Epithelial cell of proximal tubule (primary cell): Measurements from ENCODE around the gene SPECC1L. TPM values are rescaled to one million over a fixed set of nuclear protein-coding genes. Genes with fewer than 3 reads are reported as not detected.

Experiments used
- DNase-seq: peaks from one replicate; pipeline ENCODE4 v3.0.0-alpha.2; 2011; ENCODE audit warnings: low read depth
- H3K4me3 ChIP-seq: 2 replicates; pipeline ENCODE4 v1.5.1; 2011; ENCODE audit warnings: low read depth, mild to moderate bottlenecking, low read length
- total RNA-seq: library from RNA; depleted of rRNA; stranded (reverse); fragments of >200 nt; gene quantifications from 2 replicates; pipeline ENCODE4 v1.2.3, GENCODE V29; 2015
- TF ChIP-seq, protein P1 (sequence below): conservative IDR thresholded peaks from 2 replicates; pipeline ENCODE4 v1.5.1; 2012; ENCODE audit warnings: low read depth, mild to moderate bottlenecking, low read length

SPECC1L gene
- total RNA-seq, 1 donor from 2014 or later = 22.7 TPM

GRCh38 chr22:24407884-24408283, 137.3 kb downstream of the SPECC1L start:
- TF ChIP-seq, protein P1, sequence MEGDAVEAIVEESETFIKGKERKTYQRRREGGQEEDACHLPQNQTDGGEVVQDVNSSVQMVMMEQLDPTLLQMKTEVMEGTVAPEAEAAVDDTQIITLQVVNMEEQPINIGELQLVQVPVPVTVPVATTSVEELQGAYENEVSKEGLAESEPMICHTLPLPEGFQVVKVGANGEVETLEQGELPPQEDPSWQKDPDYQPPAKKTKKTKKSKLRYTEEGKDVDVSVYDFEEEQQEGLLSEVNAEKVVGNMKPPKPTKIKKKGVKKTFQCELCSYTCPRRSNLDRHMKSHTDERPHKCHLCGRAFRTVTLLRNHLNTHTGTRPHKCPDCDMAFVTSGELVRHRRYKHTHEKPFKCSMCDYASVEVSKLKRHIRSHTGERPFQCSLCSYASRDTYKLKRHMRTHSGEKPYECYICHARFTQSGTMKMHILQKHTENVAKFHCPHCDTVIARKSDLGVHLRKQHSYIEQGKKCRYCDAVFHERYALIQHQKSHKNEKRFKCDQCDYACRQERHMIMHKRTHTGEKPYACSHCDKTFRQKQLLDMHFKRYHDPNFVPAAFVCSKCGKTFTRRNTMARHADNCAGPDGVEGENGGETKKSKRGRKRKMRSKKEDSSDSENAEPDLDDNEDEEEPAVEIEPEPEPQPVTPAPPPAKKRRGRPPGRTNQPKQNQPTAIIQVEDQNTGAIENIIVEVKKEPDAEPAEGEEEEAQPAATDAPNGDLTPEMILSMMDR = no peak
- H3K4me3 ChIP-seq = no peak overlapping the region
- no peak for DNase-seq

DNA sequence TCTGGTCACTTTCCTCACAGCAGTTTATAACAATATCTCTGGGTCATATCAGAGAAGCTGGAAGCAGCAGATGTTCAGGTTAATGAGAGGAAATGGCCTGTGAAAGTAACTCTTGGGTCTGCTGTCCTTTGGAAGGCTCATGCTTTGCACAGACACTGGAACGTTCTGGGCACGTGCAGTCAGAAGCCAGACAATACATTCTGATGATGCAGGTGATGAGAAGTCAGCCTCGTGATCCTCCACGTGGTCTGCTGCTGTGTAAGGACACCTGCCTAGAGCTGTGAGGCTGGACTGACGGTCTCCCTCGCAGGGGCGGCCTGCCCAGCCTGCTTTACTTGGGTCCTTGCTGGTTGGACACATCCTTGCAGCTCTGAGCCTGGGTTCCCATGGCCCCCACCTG, 138.0 kb downstream of the SPECC1L start:
- no peak for DNase-seq
- TF ChIP-seq, protein P1 = no peak
- H3K4me3 ChIP-seq = no peak overlapping the region

DNA sequence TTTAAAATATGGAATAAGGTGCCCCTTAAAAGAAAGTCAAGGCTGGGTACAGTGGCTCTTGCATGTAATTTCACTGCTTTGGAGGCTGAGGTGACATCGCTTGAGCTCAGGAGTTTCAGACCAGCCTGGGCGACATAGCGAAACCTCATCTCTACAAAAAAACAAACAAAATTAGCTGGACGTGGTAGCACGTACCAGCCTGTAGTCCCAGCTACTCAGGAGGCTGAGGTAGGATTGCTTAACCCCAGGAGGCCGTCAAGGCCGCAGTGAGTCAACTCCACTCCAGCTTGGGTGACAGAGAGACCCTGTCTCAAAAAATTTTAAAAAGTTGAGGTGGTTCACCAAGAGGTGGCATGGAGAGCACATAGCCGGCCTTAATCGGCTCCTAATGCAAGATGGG, 139.1 kb downstream of the SPECC1L start:
- no peak for DNase-seq
- TF ChIP-seq, protein P1 = no peak
- H3K4me3 ChIP-seq = no peak overlapping the region

DNA sequence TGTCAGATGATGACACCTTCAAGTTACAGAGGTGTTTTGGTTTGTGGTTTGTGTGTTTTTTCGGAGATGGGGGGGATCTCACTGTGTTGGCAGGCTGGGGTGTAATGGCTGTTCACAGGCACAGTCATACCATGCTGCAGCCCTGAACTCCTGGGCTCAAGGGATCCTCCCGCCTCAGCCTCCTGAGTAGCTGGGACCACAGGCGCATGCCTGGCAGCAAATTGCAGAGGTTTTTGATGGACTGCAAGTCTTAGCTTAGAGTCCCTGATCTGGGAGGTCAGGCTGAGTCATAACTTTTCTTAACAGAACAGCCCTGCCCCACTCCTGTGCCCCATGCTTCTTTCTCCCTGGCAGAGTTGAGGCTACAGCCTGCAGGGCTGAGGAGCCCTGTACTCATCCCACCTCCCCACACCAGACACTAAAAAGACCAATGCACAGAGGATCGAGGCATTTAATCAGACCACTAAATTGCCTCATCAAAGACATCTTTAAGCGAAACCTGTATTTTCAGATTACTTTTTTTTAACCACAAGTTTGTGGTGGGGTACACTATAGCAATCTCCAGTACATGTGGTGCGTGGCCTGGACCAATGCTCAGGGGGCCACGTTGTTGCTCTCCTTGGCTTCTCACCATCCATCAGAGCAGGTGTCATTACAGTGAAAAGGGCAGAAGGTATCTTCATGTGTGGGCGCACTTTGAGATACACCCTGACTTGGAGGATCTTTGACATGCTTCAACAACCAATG, 139.7 kb downstream of the SPECC1L start:
- H3K4me3 ChIP-seq = no peak overlapping the region
- DNase-seq = no peak
- TF ChIP-seq, protein P1 = no peak

GRCh38 chr22:24411256-24412004, 140.8 kb downstream of the SPECC1L start:
- TF ChIP-seq, protein P1 = no peak

GRCh38 chr22:24412274-24412673, 141.6 kb downstream of the SPECC1L start:
- H3K4me3 ChIP-seq = no peak overlapping the region
- TF ChIP-seq, protein P1 = no peak
- no peak for DNase-seq

More at GRCh38 chr22:24411256-24412004, 140.8 kb downstream of the SPECC1L start:
- no peak for DNase-seq
- no peak overlapping the region for H3K4me3 ChIP-seq
